Left kidney (tissue), 2 donors: ENCODE measurements around the gene TCN1. TPM values are rescaled to one million over a fixed set of nuclear protein-coding genes. Genes with fewer than 3 reads are reported as not detected.

ENCODE experiments used
- DNase-seq: peaks from one replicate; pipeline ENCODE4 v3.0.0-alpha.2; 2013
- polyA plus RNA-seq: library from polyadenylated mRNA; unstranded; fragments of 120-200 nt; gene quantifications from one replicate; pipeline ENCODE4 v1.2.1, GENCODE V29; 2013; ENCODE audit not compliant: insufficient read length

Gene TCN1
- polyA plus RNA-seq, 1 donor, result not detected

DNA sequence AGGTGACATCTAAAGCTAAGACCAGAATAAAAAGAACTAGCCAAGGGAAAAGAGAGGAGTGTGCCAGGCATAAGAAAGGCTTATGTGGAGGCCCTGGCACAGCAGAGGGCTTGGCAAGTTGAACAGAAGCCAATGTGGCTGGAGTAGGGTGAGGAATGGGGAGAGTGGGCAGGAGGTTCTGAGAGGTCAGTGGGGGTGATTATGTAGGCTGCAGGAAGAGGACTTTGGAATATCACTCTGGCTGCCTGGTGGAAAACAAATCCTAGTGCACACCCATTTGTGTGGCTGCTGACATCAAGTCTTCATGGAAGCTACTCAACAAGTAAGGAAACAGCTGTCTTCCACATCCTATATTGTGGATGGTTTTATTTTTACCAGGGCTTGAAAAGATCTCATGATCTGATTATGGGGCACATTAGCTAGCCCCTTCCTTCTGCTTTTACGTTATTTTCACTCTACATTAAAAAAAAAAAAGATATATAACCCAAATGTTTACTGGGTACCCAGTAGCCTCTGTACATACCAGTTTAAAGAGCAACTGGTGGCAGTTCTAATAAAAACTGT lies 59.2 kb downstream of the TCN1 start:
- no peak for DNase-seq

DNA sequence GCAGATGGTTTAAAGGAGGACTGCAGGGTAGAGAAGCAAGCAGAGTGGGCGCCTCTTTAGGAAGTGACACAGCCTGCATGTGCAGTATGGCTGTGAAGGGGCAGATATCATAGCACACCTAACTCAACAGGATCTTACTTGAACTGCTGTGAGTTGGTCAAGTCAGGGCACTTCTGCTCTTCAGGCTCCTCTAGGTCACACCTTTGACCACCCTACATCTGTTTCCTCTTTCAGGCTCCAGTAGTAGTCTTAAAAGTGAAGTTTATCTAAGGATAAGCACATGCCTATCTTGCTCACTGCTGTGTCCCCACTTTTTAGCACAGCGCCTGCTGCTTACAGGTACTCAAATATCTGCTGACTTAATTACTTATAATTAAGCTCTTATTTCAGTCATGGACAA lies 62.2 kb downstream of the TCN1 start:
- DNase-seq, result no peak

Other genes with a start within 250 kb of the TCN1 start
- gene PATL1, start 197.4 kb downstream of the TCN1 start, polyA plus RNA-seq, result 55.0 TPM
- gene OR10V1, start 152.6 kb downstream of the TCN1 start, polyA plus RNA-seq, result not detected
- 78.8 TPM for gene STX3, start 111.1 kb downstream of the TCN1 start, polyA plus RNA-seq
- 60.4 TPM for gene MRPL16, start 55.7 kb downstream of the TCN1 start, polyA plus RNA-seq
- gene CBLIF, start 21.0 kb downstream of the TCN1 start, polyA plus RNA-seq, result 0.20 TPM
- not detected for gene OOSP3, start 12.3 kb upstream of the TCN1 start, polyA plus RNA-seq
- 0.35 TPM for gene OOSP1, start 71.9 kb upstream of the TCN1 start, polyA plus RNA-seq
- 0.33 TPM for gene OOSP4A, start 97.5 kb upstream of the TCN1 start, polyA plus RNA-seq
- not detected for gene OOSP4B, start 150.7 kb upstream of the TCN1 start, polyA plus RNA-seq
- not detected for gene OOSP2, start 173.9 kb upstream of the TCN1 start, polyA plus RNA-seq
- 0.52 TPM for gene MS4A3, start 190.2 kb upstream of the TCN1 start, polyA plus RNA-seq
- 0.07 TPM for gene MS4A2, start 222.2 kb upstream of the TCN1 start, polyA plus RNA-seq